H1 (cell line): ENCODE results near the gene COL5A3. TPM values are rescaled to one million over a fixed set of nuclear protein-coding genes. Genes with fewer than 3 reads are reported as not detected.

Source experiments
- HDAC2 ChIP-seq, 2 experiments: fragments of 300-600 bp in 1 of 2; sonication (generic) in 1 of 2; IDR thresholded peaks; 2 replicates each; pipeline ENCODE4 v1.6.1; 2011 to 2012; ENCODE audit warnings: low read depth in 2 of 2, low read length in 2 of 2, mild to moderate bottlenecking in 2 of 2, moderate library complexity in 2 of 2, borderline replicate concordance in 1 of 2, inconsistent platforms in 1 of 2
- SRF ChIP-seq: IDR thresholded peaks from 2 replicates; pipeline ENCODE4 v1.6.1; 2011; ENCODE audit warnings: mild to moderate bottlenecking, low read depth, low read length, moderate library complexity
- polyA plus RNA-seq, 7 experiments: library from polyadenylated mRNA; depleted of rRNA in 3 of 7; stranded (reverse) in 5 of 7; unstranded in 2 of 7; fragments of >200 nt in 5 of 7; fragments of 200-250 nt in 2 of 7; gene quantifications; 1 replicate in 5 of 7; 2 replicates in 1 of 7; 4 replicates in 1 of 7; pipeline versions ENCODE4 v1.2.1 to v1.2.3, GENCODE V29; 2011 to 2013; ENCODE audit warnings: missing spikeins in 2 of 7, mixed read lengths in 2 of 7
- total RNA-seq: library from RNA; stranded (reverse); fragmentation: NEBNext Ultra II Directional; extraction: Animal tissue kit (Norgen Biotek cat#: 25700); gene quantifications from 2 replicates; pipeline ENCODE4 v1.2.1, GENCODE V29; 2021

The COL5A3 gene
- total and polyA plus RNA-seq, 2 of the 8 experiments (the other 6 are each of a cell fraction or from before 2014, with no cell fraction given) = 0.67 to 0.74 TPM

- TF ChIP-seq HDAC2 (IDR thresholded peaks at IDR 0.05; ENCODE audit: borderline replicate concordance in 1 of 2, low read depth in 2 of 2, low read length in 2 of 2) = no peak
- no peak for TF ChIP-seq SRF
Observed at GRCh38 chr19:10044390-10044789, 34.1 kb upstream of the COL5A3 start (continued).
